Inflammatory macrophage treated with lipopolysaccharide for 4 hours (primary cell): ENCODE measurements around the gene USH1G.
"Not testable (repeated sequence)": the region's sequence is repeated elsewhere in the genome, so short reads cannot be mapped to it uniquely, and the experiment has no call there.

ENCODE experiments used
- DNase-seq: peaks from one replicate; pipeline ENCODE4 v3.0.0-alpha.2; 2020

The USH1G gene

DNA sequence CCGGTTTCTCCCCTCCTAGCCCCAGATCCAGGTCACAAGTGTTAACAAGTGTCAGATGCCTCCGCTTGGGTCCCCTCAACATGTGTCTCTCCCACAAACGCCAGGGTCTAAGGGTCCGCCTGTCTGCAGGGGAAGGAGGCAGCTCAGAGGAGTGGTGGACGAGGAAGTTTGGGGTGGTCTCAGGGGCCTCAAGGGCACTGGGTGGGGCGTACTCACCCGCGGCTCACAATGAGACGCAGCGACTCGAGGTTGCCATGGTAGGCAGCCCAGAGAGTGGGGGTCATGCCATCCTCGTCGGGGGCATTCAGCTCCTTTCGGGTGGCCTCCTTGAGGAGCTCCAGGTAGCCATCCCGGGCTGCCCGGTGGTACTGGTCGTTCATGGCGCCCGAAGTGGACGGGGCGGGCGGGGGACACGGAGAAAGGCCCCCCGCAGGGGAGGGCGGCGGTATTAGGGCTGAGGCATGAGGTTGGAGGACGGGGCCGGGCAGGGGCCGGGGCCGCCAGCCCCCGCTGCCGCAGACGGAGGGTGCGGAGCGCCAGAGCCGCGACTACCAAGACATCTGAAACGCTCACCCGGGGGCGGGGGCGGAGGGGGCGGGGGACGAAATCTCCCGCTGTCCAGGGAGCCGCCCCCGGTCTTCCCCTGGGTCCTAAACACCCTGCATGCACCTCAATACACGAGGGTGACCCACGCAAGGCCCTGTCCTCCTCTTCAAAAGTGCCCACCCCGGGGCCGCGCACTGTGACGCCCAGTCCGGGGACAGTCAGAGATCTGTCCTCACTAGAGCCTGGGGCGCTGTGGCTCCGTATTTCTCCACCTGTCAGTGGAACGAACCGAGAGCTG is at the start of gene USH1G:
TSS of gene USH1G (minus strand) at position 562 of the 844 bp plus-strand sequence. CDS start at position 380, 182 bp downstream.
- DNase-seq = no peak

- DNase-seq = no peak
Observed at GRCh38 chr17:74972107-74972972, 49.3 kb upstream of the USH1G start, which contains the start of gene HID1. Gene HID1 (minus strand): TSS chr17:74972759. CDS start chr17:74972656, 103 bp downstream.

- no peak for DNase-seq
Observed at GRCh38 chr17:74971842-74972106, 48.7 kb upstream of the USH1G start.

GRCh38 chr17:74971069-74971841 is 48.2 kb upstream of the USH1G start:
- DNase-seq = no peak

DNA sequence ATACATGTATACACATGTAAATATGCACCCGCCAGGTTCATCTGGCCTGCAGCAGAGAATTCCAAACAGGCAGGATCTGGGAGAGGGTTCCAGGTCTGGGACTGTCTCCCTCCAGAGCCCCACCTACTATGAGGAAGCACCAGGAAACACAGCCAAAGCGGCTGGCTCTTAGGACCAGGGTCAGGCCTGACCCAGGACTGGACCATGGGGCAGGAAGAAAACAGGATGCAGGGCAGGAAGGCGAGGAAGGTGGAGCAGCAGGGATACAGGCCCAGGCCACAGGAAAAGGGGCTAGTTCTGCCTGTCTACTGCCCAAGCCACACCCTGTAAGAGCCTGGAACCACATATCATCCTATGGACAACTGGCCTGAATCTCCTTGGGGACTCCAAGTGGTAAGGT is 47.3 kb upstream of the USH1G start:
- no peak for DNase-seq

- not testable (repeated sequence) for DNase-seq
Observed at GRCh38 chr17:74969501-74969900, 46.4 kb upstream of the USH1G start.

GRCh38 chr17:74968361-74968780 is 45.3 kb upstream of the USH1G start:
- DNase-seq = no peak

- no peak for DNase-seq
Observed at GRCh38 chr17:74964988-74965622, 42.0 kb upstream of the USH1G start.

DNA sequence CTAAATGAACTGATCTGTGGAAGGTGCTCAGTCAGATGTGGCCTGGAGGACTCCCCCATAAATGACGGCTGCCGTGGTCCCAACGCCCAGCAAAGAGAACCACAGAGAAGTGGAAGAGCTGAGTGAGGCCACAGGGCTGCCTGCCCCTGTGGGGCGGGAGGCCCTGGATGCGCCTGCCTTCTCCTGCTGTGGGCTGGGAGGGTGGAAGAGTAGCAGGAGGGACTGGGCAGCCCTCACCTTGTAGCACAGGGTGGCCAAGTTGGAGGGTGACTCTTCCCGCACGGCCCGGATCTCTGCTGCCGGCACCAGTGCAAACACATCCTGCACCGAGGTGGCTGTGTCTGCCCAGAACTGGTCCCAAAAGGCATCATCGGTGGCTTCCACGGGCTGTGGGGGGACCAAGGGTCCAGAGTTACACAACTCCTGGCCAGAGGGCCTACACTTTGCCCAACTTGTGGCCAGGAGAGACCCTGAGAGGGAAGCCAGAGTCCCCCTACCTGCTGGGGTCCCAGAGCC is 41.2 kb upstream of the USH1G start:
- no peak for DNase-seq

DNA sequence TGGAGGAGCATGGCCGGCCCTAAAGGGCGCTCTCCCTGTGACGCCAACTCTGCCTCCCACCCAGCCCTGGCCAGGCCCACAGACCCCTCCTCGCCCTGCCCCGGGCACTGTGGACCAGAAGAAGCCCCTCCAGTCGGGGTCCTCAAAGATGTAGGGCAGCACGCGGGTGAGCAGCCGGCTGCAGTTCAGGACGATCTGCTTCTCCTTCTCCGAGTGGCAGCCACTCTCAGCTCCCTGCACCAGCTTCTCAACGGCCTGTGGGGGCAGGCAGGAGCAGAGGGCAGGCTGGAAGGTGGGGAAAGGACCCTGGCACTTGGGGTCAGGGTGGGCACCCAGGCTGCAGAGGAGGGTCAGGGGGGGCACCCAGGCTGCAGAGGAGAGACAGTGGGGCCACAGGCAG is 40.6 kb upstream of the USH1G start:
- DNase-seq = no peak

DNA sequence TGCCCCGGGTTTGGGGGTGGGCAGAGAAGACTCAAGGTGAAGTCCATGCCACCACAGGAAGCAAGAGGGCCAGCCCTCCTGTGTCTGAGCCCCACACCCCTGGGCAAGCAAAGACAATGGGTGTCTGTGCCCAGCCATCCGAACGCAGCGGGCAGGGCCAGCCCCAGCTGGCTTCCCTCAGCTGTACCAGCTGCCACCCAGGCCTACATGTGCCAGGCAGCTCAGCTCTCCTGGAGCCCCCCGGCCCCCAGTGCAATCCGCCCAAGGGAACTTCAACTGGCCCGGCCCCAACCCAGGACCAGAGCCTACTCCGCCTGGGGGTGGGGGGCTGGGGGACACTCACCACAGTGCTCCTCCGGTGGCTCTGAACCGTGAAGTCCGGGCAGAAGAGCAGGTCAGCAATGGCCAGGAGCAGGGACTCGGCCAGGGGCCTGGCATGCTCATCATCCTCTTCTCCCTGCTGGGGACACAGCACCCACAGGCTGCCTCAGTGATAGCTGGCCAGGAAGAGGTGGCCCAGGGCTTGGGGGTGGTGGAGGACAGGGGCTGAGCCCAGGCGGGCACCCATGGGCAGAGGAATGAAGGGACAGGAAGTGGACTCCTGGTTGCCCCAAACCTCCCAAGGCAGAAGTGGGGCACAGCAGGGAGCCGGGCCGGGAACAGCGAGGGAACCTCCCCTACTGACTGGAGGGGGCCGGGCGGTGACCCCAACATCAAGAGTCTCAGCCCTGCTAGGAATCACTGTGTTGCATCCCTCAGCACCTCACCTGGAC is 39.8 kb upstream of the USH1G start:
- no peak for DNase-seq

DNA sequence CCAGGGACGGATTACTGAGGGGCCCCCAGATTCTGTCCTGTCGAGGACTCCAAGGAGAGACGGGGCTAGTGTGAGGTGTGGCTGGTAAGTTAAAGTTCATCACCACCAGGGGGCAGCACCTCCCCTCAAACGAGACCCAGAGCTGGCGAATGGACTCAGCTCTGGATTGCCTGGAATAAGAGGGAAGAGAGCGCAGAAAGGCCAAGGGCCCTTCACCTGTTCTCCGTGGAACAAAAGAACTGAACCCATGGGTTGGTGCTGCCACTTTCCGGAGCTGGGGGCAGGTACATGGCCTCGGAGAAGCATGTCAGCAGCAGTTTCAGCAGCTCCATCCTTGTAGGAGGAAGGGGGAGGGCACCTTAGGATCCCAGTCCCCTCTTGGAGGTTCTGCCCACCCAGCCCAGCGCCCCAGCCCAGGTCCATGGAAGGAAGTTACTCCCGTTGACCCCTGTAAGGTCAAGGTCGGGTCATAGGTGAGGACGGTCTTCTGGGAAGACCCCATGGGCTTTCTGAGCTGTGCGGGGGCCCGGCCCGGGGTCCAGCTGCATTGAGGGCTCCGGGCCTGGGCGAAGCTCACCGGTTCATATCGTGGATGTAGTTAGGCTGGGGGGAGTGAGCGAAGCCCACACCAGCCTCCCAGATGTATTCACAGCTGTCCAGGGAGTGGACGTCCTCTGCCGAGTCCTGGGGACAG is 38.7 kb upstream of the USH1G start:
- DNase-seq = peak; percentile 76

GRCh38 chr17:74960570-74961342 is 37.7 kb upstream of the USH1G start:
- peak; percentile 19 for DNase-seq

DNA sequence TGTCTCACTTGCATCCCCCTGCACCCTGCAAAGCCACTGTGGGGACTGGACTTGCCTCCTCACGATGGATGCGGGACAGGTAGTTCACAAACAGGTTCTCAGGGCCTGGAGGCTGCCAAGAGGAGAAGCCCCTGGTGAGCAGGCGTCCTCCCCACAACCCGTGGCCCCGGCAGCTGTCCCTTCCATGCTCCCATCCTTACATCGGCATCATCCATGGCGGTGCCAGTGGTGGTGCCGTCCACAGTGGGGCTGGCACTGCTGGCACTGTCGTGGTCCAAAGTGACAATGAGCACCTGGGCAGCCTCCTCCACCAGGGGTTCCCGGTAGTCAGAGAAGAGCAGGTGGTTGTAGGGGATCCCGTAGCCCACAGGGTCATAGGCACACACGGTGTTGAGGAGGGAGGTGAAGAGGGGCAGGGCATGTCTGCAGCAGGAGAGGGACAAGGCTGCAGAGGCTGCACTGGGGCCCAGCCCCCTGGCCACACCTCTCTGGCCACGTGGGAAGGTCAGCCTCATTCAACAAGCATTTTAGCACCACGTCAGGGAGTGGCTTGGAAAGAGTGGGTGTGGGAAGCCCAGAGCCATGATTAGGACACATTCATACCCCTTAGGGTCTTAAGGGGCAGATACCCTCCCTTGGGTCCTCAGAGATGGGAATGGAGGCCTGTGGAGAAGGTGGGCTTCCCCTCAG is 36.9 kb upstream of the USH1G start:
- no peak for DNase-seq

DNA sequence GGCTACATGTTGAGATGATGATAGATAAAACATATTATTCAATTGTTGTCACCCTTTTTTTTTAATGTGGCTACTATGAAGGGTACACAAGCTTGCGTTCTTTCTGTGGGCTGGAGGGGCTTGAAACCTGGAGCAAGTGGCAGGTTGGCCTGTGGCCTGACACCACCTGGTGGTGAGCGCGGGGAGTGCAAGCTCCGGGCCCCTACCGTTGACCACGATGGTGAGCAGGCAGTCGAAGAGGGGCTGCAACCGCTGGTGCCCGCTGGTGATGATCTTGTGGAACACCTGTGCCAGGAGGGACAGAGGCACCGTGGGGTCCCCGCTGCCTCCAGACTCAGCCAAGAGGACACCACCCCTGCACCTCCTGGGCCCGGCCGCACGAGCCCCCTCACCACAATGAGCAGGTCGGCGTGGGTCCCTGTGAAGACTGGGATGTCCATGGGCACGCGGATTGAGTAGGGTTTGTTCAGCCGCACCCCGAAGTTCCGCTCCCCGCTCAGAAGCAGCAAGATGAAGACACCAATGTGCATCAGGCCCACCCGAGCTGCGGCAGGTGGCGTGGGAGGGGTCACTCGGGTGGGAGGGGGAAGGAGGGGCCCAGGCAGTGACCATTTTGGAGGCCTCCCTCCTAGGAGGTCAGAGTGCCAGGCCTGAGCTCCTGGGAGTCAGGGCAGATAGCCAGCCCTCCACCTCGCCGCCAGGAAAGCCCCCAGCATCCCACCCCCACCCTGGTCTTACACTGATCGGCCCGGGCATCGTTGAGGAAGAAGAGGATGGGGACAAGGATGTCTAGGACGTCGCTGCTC is 35.1 kb upstream of the USH1G start:
- peak; percentile 61 for DNase-seq

DNA sequence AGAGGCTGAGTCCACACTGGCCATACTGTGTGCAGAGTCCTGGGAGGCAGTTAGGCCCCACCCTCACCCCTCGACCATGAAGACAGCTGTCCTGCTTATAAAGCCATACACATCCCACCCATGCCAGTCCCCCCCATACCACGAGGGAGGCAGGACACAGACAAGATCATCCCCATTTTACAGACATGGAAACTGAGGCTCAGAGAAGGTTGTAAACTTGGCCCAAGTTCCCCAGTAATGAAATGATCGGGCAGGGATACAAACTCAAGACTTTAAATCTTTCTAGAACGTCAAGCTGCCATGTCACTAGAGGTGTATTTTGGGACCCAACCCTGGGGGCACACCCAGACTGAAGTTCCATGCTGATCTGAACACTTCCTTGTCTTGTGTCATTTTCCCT is 33.0 kb upstream of the USH1G start:
- DNase-seq = no peak

DNA sequence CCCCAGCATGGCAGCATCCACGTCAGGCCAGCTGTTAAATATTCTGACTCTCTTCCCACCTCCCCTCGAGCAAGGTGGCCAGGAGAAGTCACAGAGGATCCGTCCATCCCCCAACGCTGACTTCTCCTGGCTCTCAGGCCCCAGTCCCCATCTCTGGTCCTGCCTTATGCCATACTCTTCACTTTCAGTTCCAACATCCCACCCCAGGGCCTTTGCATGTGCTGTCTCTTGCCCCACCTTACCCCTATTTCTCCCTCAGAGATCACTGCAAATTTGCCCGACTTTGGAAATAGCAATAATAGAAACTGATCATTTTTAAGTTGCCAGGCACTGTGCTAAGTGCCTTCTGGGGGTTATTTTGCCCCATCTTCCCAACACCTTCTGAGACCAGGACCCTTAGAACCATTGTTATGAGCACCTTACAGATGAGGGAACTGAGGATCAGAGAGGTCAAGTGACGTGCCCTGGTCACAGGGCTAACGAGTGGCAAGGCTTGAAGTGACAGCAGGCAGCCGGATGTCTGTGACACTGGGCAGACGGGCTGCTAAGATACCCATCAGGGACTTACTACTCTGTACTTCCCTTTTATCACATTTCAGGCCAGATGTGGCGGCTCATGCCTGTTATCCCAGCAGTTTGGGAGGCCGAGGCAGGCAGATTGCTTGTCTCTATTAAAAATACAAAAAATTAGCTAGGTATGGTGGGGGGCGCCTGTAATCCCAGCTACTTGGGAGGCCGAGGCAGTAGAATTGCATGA is 31.8 kb upstream of the USH1G start:
- no peak for DNase-seq

DNA sequence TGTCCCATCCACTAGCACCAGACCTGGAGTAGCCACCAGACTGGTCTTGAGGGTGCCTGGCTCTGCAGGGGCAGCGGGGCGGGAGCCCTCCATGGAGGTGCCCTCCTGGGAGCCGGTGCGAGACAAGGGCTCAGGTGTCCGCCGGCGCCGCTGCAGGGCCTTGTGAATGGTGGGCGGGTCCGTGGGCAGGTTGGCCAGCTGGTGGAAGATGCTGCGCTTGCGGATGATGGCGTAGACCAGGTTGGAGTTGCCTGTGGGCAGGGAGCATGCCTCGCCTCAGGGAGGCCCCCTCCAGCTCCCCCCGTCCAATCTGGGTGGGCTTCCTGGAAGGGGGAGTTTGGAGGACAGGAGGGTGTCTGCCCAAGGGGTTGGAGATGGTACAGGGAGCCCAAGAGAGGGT is 31.1 kb upstream of the USH1G start:
- DNase-seq = no peak
